ENCODE results near the gene GPX4.

Gene GPX4

GRCh38 chr19:1103708-1104310 lies at the start of gene GPX4:
Gene GPX4, plus strand, starts transcription at chr19:1103994. Its CDS starts 50 bp downstream, at chr19:1104044.
- DNase-seq, result peak; percentile 95 to 99 (median 98)

DNA sequence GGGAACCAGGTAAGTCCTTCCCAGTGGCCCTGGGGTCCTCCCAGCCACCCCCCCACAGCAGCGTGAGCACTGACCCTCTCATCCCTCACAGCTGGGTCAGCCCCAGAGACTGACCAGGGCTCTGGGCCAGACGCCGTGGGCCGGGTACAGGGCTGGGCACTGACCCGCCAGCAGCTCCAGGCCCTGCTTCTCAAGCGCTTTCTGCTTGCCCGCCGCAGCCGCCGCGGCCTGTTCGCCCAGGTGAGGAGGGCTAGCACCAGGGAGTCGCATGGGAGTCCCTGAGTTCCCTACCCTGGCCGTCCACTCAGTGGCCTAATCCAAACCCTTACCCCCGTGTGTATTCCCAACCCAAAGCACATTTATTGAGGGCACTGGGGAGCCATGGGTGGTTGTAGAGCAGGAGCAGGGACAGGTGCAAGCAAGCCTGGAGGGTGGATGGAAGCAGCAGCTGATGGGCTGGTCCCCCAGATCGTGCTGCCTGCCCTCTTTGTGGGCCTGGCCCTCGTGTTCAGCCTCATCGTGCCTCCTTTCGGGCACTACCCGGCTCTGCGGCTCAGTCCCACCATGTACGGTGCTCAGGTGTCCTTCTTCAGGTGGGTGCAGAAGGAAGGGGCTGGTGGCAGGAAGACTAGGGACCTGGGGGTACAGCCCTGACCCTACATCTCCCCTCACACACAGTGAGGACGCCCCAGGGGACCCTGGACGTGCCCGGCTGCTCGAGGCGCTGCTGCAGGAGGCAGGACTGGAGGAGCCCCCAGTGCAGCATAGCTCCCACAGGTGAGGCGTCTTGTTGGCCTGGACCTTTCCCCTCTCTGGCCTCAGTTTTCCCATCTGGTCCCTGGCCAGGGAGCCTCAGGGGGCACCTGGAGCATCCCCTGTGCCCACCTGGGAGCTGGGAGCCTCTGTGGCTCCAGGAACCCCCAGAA lies 49.4 kb upstream of the GPX4 start:
- no peak for DNase-seq

- no peak for DNase-seq
Measured at GRCh38 chr19:1055028-1055425, 48.8 kb upstream of the GPX4 start.

GRCh38 chr19:1055886-1056620 lies 47.7 kb upstream of the GPX4 start:
- DNase-seq, result no peak

DNA sequence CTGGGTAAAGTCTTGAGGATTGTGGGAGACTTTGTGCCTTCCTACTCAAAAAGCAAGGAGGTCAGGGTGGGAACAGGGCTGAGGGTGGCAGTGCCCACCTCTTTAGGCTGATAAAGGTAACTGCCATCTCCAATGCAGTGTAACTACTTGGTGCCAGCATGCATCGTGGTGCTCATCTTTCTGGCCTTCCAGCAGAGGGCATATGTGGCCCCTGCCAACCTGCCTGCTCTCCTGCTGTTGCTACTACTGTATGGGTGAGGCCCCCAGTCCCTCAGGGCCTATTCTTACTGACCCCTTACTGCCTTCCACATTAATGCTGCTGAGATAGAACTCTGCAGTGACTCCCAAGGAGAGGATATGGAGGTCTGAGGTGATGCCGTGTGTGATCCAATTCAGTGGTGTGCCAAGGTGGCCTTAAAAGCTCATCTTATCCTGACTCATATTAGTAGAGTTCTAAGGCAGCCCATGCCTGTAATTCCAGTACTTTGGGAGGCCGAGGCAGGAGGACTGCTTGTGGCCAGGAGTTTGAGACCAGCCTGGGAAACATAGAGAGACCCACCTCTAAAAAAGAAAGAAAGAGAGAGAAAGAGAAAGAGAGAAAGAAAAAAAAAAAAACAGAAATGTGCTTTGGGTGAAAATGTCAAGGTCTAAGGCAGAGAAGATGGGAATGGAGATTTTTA lies 46.5 kb upstream of the GPX4 start:
- peak in 5 of 6 experiments; percentile 20 to 62 (median 30) for DNase-seq

- no peak for DNase-seq
Measured at GRCh38 chr19:1058112-1058511, 45.7 kb upstream of the GPX4 start.

GRCh38 chr19:1060689-1061088 lies 43.1 kb upstream of the GPX4 start:
- DNase-seq, result no peak

DNA sequence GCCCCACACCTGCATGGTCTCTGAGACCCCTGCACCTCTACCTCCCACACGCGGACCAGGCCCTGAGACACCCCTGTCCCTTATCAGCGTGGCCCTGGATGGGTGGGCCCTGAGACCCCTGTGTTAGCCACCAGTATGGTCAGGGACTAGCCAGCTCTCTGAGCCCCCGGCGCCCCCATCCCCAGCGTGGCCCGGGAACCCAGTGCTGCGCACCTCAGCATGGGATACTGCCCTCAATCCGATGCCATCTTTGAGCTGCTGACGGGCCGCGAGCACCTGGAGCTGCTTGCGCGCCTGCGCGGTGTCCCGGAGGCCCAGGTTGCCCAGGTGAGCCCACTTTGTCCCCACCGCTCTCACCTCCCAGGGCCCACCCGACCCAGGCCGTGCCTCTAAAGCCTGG lies 41.8 kb upstream of the GPX4 start:
- no peak for DNase-seq

GRCh38 chr19:1062387-1063029 lies 41.3 kb upstream of the GPX4 start:
- no peak for DNase-seq

DNA sequence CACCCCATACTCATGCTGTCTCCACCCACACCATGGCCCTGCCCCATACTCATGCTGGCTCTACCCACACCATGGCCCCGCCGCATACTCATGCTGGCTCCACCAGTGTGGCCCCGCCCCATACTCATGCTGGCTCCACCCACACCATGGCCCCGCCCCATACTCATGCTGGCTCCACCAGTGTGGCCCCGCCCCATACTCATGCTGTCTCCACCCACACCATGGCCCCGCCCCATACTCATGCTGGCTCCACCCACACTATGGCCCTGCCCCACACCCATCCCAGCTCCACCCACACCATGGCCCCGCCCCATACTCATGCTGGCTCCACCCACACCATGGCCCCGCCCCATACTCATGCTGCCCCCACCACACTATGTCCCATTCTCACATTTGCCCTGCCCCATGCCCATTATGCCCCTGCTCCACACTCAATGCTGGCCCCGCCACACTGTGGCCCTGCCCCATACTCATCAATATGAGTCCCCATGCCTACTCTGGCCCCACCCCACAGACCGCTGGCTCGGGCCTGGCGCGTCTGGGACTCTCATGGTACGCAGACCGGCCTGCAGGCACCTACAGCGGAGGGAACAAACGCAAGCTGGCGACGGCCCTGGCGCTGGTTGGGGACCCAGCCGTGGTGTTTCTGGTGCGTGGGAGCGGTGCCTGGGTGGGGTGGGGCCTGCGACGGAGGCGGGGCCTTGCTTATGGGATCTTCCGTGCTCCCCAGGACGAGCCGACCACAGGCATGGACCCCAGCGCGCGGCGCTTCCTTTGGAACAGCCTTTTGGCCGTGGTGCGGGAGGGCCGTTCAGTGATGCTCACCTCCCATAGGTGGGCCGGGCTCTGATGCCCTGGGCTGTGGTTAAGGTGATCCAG lies 40.5 kb upstream of the GPX4 start:
- peak; percentile 64 to 88 (median 76) for DNase-seq

DNA sequence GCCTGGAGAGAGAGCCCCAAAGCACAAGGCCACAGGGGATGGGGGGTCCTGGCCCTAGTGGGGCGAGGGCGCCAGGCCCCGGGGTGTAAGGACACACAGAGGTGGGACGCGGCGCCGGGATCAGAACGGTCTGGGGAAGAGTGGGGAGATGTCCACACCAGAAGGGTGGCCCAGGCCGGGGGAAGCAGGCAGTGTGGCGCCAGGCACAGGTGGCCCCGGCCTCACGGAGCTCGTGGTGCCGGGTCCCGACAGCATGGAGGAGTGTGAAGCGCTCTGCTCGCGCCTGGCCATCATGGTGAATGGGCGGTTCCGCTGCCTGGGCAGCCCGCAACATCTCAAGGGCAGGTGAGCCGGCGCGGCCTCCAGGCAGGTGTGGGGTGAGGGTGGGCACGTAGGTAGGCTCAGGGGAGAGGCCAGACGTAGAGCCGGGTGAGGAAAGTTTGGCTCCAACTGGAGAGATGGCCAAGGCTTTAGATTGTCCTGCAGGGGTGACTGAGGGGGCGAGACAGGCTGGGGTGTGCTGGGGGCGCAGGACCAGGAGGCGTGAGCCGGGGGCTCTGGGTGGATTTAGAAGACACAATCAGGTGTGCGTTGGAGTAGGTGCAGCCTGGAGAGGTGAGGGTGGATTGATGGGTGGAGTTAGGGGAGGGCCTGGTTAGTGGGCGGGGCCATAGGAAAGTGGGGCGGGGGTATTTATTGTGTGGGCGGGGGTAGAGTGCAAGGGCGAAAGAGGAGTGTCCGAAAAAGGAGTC lies 39.7 kb upstream of the GPX4 start:
- no peak for DNase-seq

GRCh38 chr19:1064661-1065605 lies 38.9 kb upstream of the GPX4 start:
- DNase-seq, result peak; percentile 41 to 74 (median 59)

- no peak for DNase-seq
Measured at GRCh38 chr19:1065606-1066109, 38.1 kb upstream of the GPX4 start.

- DNase-seq, result peak in 1 of 6 experiments; percentile 25
Measured at GRCh38 chr19:1066251-1066747, 37.5 kb upstream of the GPX4 start.

- peak; percentile 76 to 91 (median 85) for DNase-seq
Measured at GRCh38 chr19:1066748-1067340, 37.0 kb upstream of the GPX4 start, which contains the start of gene ARHGAP45. Gene ARHGAP45, plus strand, starts transcription at chr19:1067167. Its CDS starts 239 bp downstream, at chr19:1067406.

DNA sequence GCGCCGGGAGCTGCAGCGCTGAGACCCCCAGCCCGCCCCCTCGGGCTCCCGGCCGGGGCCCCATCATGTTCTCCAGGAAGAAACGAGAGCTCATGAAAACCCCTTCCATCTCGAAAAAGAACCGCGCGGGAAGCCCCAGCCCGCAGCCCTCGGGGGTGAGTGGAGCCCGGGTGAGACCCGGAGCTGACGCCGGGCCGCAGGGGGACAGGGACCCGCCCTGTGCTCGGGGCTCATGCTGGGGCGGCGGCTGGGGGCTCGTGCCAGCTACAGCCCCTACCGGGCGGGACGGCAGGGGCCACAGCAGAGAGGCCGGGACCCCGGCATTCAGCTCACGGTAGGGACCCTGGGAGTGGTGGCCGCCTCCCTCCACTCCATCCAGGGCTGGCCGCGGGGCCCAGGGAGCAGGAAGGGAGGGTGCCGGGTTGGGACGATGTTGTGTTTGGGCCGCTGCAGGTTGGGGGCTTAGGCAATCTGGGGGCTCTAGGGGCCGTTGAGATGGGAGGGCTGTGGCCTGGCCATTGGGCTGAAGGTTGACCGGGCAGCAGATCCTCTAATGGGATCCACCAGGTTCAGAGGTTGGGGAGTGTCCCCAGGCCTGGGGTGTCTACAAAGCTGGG lies 36.3 kb upstream of the GPX4 start:
- peak; percentile 79 to 91 (median 85) for DNase-seq

Measured in stimulated activated naive CD4-positive, alpha-beta T cell (primary cell).